ENCODE data around the gene PPP6R2. TPM values are rescaled to one million over a fixed set of nuclear protein-coding genes. Genes with fewer than 3 reads are reported as not detected.

PPP6R2 gene
- total and polyA plus RNA-seq, 9 of the 15 experiments (the other 6 are each of a cell fraction or from before 2014, with no cell fraction given): 0.32 to 39.8 (median 21.4) TPM

- Histone ChIP-seq H3K4me1 (replicated peaks in 1 of 2; ENCODE audit: control insufficient read depth in 2 of 2, insufficient read depth in 2 of 2, low read length in 2 of 2) (peaks cover 29 to 50% of the 10 kb centered on the region in 2 experiments), H3K4me2 (ENCODE audit: insufficient read depth, low read length) (no peak overlapping the region), H3K9me1 (ENCODE audit: control insufficient read depth, insufficient read depth, low read length) (peaks cover 8% of the 10 kb centered on the region), H2AFZ (ENCODE audit: low read depth, low read length) (no peak overlapping the region), H3K36me3 (ENCODE audit: control insufficient read depth, insufficient read depth, low read length) (peaks cover 12% of the 10 kb centered on the region; the same call in 1 of the 3 replicates), H3K79me2 (ENCODE audit: control insufficient read depth, insufficient read depth, low read length) (peaks cover 57% of the 10 kb centered on the region), H3K9me3 (replicated peaks; ENCODE audit: control insufficient read depth, insufficient read depth, low read depth, low read length) (no peaks in the 10 kb centered on the region), H3K9ac (ENCODE audit: insufficient read depth in 1 of 2, low read depth in 2 of 2, low read length in 2 of 2) (peak overlapping the region in 1 of 2 experiments; percentile 71; a peak in 2 of 4 replicates), H4K20me1 (replicated peaks; ENCODE audit: control insufficient read depth, insufficient read depth, low read length) (peaks cover 37% of the 10 kb centered on the region), H3K4me3 (no peak overlapping the region), H3K27me3 (ENCODE audit: control insufficient read depth in 2 of 2, insufficient read depth in 2 of 2, low read length in 2 of 2) (no peaks in the 10 kb centered on the region), H3K27ac (ENCODE audit: extremely low read depth, low read depth, low read length) (no peak overlapping the region)
- ChIA-PET POLR2A (interaction anchor here (0.5 kb wide), 1 partner anchor 280 kb away, joined by 3 read pairs; no protein-coding TSS in a partner anchor), CTCF (ENCODE audit: low intra/inter-chr PET ratio) (no interaction called here)
- BruUV-seq (replicated peaks): no TSS peak
- 91% methylated on average over 6 of the region's 21 CpGs for WGBS (ENCODE audit: insufficient coverage, low coverage, missing lambda C conversion rate)
- DNase-seq (ENCODE audit: extremely low read depth in 1 of 4, low spot score in 3 of 4): no peak
- FAIRE-seq: no peak
- in situ Hi-C loops (cut with MboI): no loop called here
- intact Hi-C loops (cut with micrococcal nuclease): no loop called here
- no peak for TF ChIP-seq PURB (CRISPR knock-in tag; IDR thresholded peaks at IDR 0.05; ENCODE audit: low read depth)
- TF ChIP-seq NRF1 (conservative IDR thresholded peaks at IDR 0.05 in 1 of 2, IDR thresholded peaks at IDR 0.05 in 1 of 2): no peak
- no peak for TF ChIP-seq ZNF311 (CRISPR knock-in tag; IDR thresholded peaks at IDR 0.05)
- TF ChIP-seq HBP1 (CRISPR knock-in tag; IDR thresholded peaks at IDR 0.05): no peak
- TF ChIP-seq CTBP1 (IDR thresholded peaks at IDR 0.05; ENCODE audit: borderline replicate concordance): no peak
- no peak for ATAC-seq
Measured at GRCh38 chr22:50471197-50471847, 128.2 kb downstream of the PPP6R2 start.
